Mesendoderm (in vitro differentiated cells): ENCODE data around the gene RPS29.

ENCODE experiments used
- DNase-seq: peaks from one replicate; pipeline ENCODE4 v3.0.0; 2013
- H2AK5ac ChIP-seq: 2 replicates; pipeline ENCODE4 v1.6.1; 2013; ENCODE audit warnings: low read length, inconsistent platforms
- H2BK120ac ChIP-seq: 2 replicates; pipeline ENCODE4 v1.6.1; 2013; ENCODE audit warnings: low read depth, mild to moderate bottlenecking, low read length, moderate library complexity, mixed read lengths
- H2BK15ac ChIP-seq: replicated peaks from 2 replicates; pipeline ENCODE4 v1.6.1; 2013; ENCODE audit warnings: low read depth, mild to moderate bottlenecking, moderate library complexity
- H2BK5ac ChIP-seq: 2 replicates; pipeline ENCODE4 v1.6.1; 2013; ENCODE audit warnings: low read length, inconsistent platforms
- H3K18ac ChIP-seq: 2 replicates; pipeline ENCODE4 v1.6.1; 2013; ENCODE audit warnings: mild to moderate bottlenecking, low read length, mixed read lengths
- H3K23ac ChIP-seq: one replicate; pipeline ENCODE4 v1.6.1; 2013; ENCODE audit warnings: low read length
- H3K27ac ChIP-seq: 2 replicates; pipeline ENCODE4 v1.5.1; 2013; ENCODE audit warnings: low read depth, mild to moderate bottlenecking, inconsistent platforms, low read length, moderate library complexity
- H3K27me3 ChIP-seq: 2 replicates; pipeline ENCODE4 v1.6.1; 2013; ENCODE audit warnings: low read length, control low read depth, mild to moderate bottlenecking, inconsistent platforms; ENCODE audit not compliant: insufficient read depth, poor library complexity
- H3K36me3 ChIP-seq: 2 replicates; pipeline ENCODE4 v1.6.1; 2013; ENCODE audit warnings: low read length, inconsistent platforms; ENCODE audit not compliant: control insufficient read depth, insufficient read depth
- H3K4ac ChIP-seq: one replicate; pipeline ENCODE4 v1.6.1; 2013; ENCODE audit warnings: low read depth, mild to moderate bottlenecking, low read length, moderate library complexity
- H3K4me1 ChIP-seq: 2 replicates; pipeline ENCODE4 v1.6.1; 2013; ENCODE audit warnings: low read depth, low read length, inconsistent platforms; ENCODE audit not compliant: control insufficient read depth
- H3K4me2 ChIP-seq: 2 replicates; pipeline ENCODE4 v1.6.1; 2013; ENCODE audit warnings: low read length
- H3K4me3 ChIP-seq: 2 replicates; pipeline ENCODE4 v1.5.1; 2013; ENCODE audit warnings: mild to moderate bottlenecking, low read length
- H3K56ac ChIP-seq: one replicate; pipeline ENCODE4 v1.6.1; 2013; ENCODE audit warnings: low read length
- H3K79me1 ChIP-seq: 2 replicates; pipeline ENCODE4 v1.6.1; 2013; ENCODE audit warnings: low read length, inconsistent platforms
- H3K79me2 ChIP-seq: 2 replicates; pipeline ENCODE4 v1.6.1; 2013; ENCODE audit warnings: mild to moderate bottlenecking, low read length; ENCODE audit not compliant: control insufficient read depth, insufficient read depth
- H3K9ac ChIP-seq: 2 replicates; pipeline ENCODE4 v1.6.1; 2013; ENCODE audit warnings: low read length, inconsistent platforms
- H4K5ac ChIP-seq: one replicate; pipeline ENCODE4 v1.6.1; 2013; ENCODE audit warnings: low read length
- H4K8ac ChIP-seq: one replicate; pipeline ENCODE4 v1.6.1; 2013; ENCODE audit warnings: low read depth, mild to moderate bottlenecking, control low read depth, low read length, moderate library complexity
- WGBS: extraction: QIAGEN DNeasy Blood & Tissue Kit; methylation state at CpG from one replicate; pipeline ENCODE4 v1.1.7; 2013; ENCODE audit warnings: low lambda C conversion rate, missing lambda C conversion rate; ENCODE audit not compliant: insufficient coverage; ENCODE audit errors: extremely low coverage; 5-methylcytosine and 5-hydroxymethylcytosine counted together

Gene RPS29

GRCh38 chr14:49607583-49607982 is 21.4 kb upstream of the RPS29 start:
- Histone ChIP-seq H2BK120ac (no peak overlapping the region), H3K9ac (no peak overlapping the region), H3K56ac (no peak overlapping the region), H3K4ac (no peak overlapping the region), H3K79me1 (no peaks in the 10 kb centered on the region), H3K79me2 (no peaks in the 10 kb centered on the region), H2AK5ac (no peak overlapping the region), H3K27me3 (no peaks in the 10 kb centered on the region), H2BK5ac (no peak overlapping the region), H3K4me2 (no peak overlapping the region), H4K5ac (no peak overlapping the region), H3K36me3 (no peaks in the 10 kb centered on the region), H3K4me1 (no peaks in the 10 kb centered on the region), H3K27ac (no peak overlapping the region), H4K8ac (no peak overlapping the region), H3K18ac (no peak overlapping the region), H3K4me3 (no peak overlapping the region), H3K23ac (no peak overlapping the region), H2BK15ac (no peak overlapping the region)
- WGBS, result no CpG with 5 or more reads among the region's 6 CpGs
- no peak for DNase-seq

GRCh38 chr14:49598485-49599300 is 12.5 kb upstream of the RPS29 start, which contains the start of gene LRR1:
LRR1 (plus strand) TSS chr14:49598940; CDS start chr14:49599021, 81 bp downstream.
- Histone ChIP-seq H3K9ac (peak within 1 kb of the TSS; percentile 99), H2AK5ac (no peak within 1 kb of the TSS), H3K36me3 (no peaks in the 10 kb centered on the region), H4K5ac (no peak within 1 kb of the TSS), H3K4me3 (peak within 1 kb of the TSS; percentile 86), H3K27me3 (no peaks in the 10 kb centered on the region), H2BK15ac (no peak within 1 kb of the TSS), H3K56ac (peak within 1 kb of the TSS; percentile 99), H3K23ac (peak within 1 kb of the TSS; percentile 90), H3K4ac (peak within 1 kb of the TSS; percentile 89), H3K27ac (peak within 1 kb of the TSS; percentile 71), H3K79me2 (peaks cover 7% of the 10 kb centered on the region), H2BK120ac (peak within 1 kb of the TSS; percentile 48), H4K8ac (no peak within 1 kb of the TSS), H2BK5ac (peak within 1 kb of the TSS; percentile 71), H3K4me1 (no peaks in the 10 kb centered on the region), H3K18ac (peak within 1 kb of the TSS; percentile 1), H3K4me2 (peak within 1 kb of the TSS; percentile 75), H3K79me1 (peaks cover 2% of the 10 kb centered on the region)
- DNase-seq, result peak; percentile 92
- no CpG with 5 or more reads among the region's 77 CpGs for WGBS

GRCh38 chr14:49598189-49598484 is 12.0 kb upstream of the RPS29 start:
- H4K8ac ChIP-seq, result no peak overlapping the region
- no peak overlapping the region for H2AK5ac ChIP-seq
- no peak overlapping the region for H3K18ac ChIP-seq
- peak overlapping the region; percentile 99 for H3K9ac ChIP-seq
- no peak for DNase-seq
- H3K4ac ChIP-seq, result no peak overlapping the region
- peaks cover 7% of the 10 kb centered on the region for H3K79me2 ChIP-seq
- peak overlapping the region; percentile 99 for H3K56ac ChIP-seq
- H3K4me2 ChIP-seq, result peak overlapping the region; percentile 75
- H3K27me3 ChIP-seq, result no peaks in the 10 kb centered on the region
- no peak overlapping the region for H2BK15ac ChIP-seq
- H3K23ac ChIP-seq, result peak overlapping the region; percentile 7
- no peak overlapping the region for H2BK5ac ChIP-seq
- no peaks in the 10 kb centered on the region for H3K4me1 ChIP-seq
- WGBS, result no CpG with 5 or more reads among the region's 15 CpGs
- peak overlapping the region; percentile 86 for H3K4me3 ChIP-seq
- no peak overlapping the region for H2BK120ac ChIP-seq
- H4K5ac ChIP-seq, result no peak overlapping the region
- H3K79me1 ChIP-seq, result peaks cover 2% of the 10 kb centered on the region
- peak overlapping the region; percentile 71 for H3K27ac ChIP-seq
- H3K36me3 ChIP-seq, result no peaks in the 10 kb centered on the region

- H3K4me3 ChIP-seq, result no peak overlapping the region
- H3K4me1 ChIP-seq, result no peaks in the 10 kb centered on the region
- H3K56ac ChIP-seq, result no peak overlapping the region
- H3K79me1 ChIP-seq, result no peaks in the 10 kb centered on the region
- peaks cover 4% of the 10 kb centered on the region for H3K79me2 ChIP-seq
- no peaks in the 10 kb centered on the region for H3K27me3 ChIP-seq
- H3K27ac ChIP-seq, result no peak overlapping the region
- no peak overlapping the region for H2BK5ac ChIP-seq
- no peak overlapping the region for H3K23ac ChIP-seq
- no peak overlapping the region for H3K9ac ChIP-seq
- H3K18ac ChIP-seq, result no peak overlapping the region
- no peak overlapping the region for H3K4me2 ChIP-seq
- no CpG with 5 or more reads among the region's 4 CpGs for WGBS
- H3K36me3 ChIP-seq, result no peaks in the 10 kb centered on the region
- H4K8ac ChIP-seq, result no peak overlapping the region
- H4K5ac ChIP-seq, result no peak overlapping the region
- no peak overlapping the region for H2BK15ac ChIP-seq
- H3K4ac ChIP-seq, result no peak overlapping the region
- DNase-seq, result no peak
- H2BK120ac ChIP-seq, result no peak overlapping the region
- H2AK5ac ChIP-seq, result no peak overlapping the region
Observed at GRCh38 chr14:49594347-49595091, 8.3 kb upstream of the RPS29 start.

- WGBS, result no CpG with 5 or more reads among the region's 3 CpGs
- no peaks in the 10 kb centered on the region for H3K27me3 ChIP-seq
- no peaks in the 10 kb centered on the region for H3K36me3 ChIP-seq
Observed at GRCh38 chr14:49593016-49593415, 6.8 kb upstream of the RPS29 start.

More at GRCh38 chr14:49593016-49593415, 6.8 kb upstream of the RPS29 start:
- Histone ChIP-seq H3K4me2 (no peak overlapping the region), H3K79me1 (no peaks in the 10 kb centered on the region), H3K56ac (no peak overlapping the region), H3K27ac (no peak overlapping the region), H3K4me3 (no peak overlapping the region), H2BK120ac (no peak overlapping the region), H3K79me2 (no peaks in the 10 kb centered on the region), H3K18ac (no peak overlapping the region), H2BK5ac (no peak overlapping the region), H3K9ac (no peak overlapping the region), H3K4me1 (no peaks in the 10 kb centered on the region), H3K23ac (no peak overlapping the region), H2AK5ac (no peak overlapping the region), H2BK15ac (no peak overlapping the region), H3K4ac (no peak overlapping the region), H4K5ac (no peak overlapping the region), H4K8ac (no peak overlapping the region)
- DNase-seq, result no peak
